K562 (cell line): Measurements from ENCODE around the gene KCND2.

Source experiments
- CBX5 ChIP-seq: IDR thresholded peaks from 2 replicates; pipeline ENCODE4 v1.6.1; 2014; ENCODE audit warnings: low read depth, borderline replicate concordance
- CHD2 ChIP-seq: IDR thresholded peaks from 2 replicates; pipeline ENCODE4 v1.6.1; 2011; ENCODE audit warnings: low read depth, low read length
- EZH2 ChIP-seq: IDR thresholded peaks from 2 replicates; pipeline ENCODE4 v1.6.1; 2012; ENCODE audit warnings: low read depth, mild to moderate bottlenecking, inconsistent platforms, low read length, borderline replicate concordance
- RFX5 ChIP-seq: IDR thresholded peaks from 2 replicates; pipeline ENCODE4 v1.6.1; 2011; ENCODE audit warnings: low read depth, mild to moderate bottlenecking, improper control_type of control experiment, low read length
- U2AF2 ChIP-seq: fragments of 200-400 bp; formaldehyde crosslinking; optimal IDR thresholded peaks from 2 replicates; pipeline ENCODE3; 2017; ENCODE audit warnings: low read depth, mild to moderate bottlenecking, low read length
- ZBTB8A ChIP-seq: fragments of 450-650 bp; IDR thresholded peaks from 2 replicates; pipeline ENCODE4 v1.6.1; 2018; ENCODE audit warnings: mild to moderate bottlenecking, moderate library complexity; ENCODE audit not compliant: partially characterized antibody
- TF ChIP-seq, protein P1 (sequence below): sonication (generic); formaldehyde crosslinking; IDR thresholded peaks from 2 replicates; pipeline ENCODE4 v1.8.0; 2022; ENCODE audit warnings: mild to moderate bottlenecking, missing genetic modification reagents

DNA sequence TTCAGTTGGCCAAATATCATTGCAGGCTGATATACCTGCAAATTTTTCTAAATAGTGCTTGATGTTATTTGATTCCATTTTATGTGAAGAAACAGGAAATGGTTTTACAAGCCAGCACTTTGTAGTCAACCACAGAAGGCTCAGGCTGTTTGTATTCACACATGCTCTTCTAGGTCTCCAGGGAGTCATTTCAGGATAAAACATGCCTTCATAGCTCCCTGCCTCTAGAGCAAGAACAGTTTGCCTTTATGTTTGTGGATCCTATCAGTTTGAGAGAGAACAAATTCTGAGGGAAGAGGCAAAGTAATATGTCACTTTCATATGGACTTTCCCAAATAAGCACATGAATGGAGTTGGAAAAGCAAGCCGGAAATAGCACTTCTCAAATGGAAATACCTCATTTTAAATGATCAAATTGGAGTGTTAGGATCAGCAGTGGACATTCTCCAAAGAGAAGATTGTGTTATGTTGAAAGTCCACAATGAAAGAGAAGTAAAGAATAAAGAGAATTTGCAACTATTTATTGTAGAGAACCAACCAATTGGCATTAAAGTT, 277.6 kb downstream of the KCND2 start:
- TF ChIP-seq ZBTB8A = no peak
- no peak for TF ChIP-seq CBX5
- no peak for TF ChIP-seq CHD2
- TF ChIP-seq U2AF2 = no peak
- TF ChIP-seq, protein P1, sequence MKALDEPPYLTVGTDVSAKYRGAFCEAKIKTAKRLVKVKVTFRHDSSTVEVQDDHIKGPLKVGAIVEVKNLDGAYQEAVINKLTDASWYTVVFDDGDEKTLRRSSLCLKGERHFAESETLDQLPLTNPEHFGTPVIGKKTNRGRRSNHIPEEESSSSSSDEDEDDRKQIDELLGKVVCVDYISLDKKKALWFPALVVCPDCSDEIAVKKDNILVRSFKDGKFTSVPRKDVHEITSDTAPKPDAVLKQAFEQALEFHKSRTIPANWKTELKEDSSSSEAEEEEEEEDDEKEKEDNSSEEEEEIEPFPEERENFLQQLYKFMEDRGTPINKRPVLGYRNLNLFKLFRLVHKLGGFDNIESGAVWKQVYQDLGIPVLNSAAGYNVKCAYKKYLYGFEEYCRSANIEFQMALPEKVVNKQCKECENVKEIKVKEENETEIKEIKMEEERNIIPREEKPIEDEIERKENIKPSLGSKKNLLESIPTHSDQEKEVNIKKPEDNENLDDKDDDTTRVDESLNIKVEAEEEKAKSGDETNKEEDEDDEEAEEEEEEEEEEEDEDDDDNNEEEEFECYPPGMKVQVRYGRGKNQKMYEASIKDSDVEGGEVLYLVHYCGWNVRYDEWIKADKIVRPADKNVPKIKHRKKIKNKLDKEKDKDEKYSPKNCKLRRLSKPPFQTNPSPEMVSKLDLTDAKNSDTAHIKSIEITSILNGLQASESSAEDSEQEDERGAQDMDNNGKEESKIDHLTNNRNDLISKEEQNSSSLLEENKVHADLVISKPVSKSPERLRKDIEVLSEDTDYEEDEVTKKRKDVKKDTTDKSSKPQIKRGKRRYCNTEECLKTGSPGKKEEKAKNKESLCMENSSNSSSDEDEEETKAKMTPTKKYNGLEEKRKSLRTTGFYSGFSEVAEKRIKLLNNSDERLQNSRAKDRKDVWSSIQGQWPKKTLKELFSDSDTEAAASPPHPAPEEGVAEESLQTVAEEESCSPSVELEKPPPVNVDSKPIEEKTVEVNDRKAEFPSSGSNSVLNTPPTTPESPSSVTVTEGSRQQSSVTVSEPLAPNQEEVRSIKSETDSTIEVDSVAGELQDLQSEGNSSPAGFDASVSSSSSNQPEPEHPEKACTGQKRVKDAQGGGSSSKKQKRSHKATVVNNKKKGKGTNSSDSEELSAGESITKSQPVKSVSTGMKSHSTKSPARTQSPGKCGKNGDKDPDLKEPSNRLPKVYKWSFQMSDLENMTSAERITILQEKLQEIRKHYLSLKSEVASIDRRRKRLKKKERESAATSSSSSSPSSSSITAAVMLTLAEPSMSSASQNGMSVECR (CRISPR knock-in tag) = no peak
- TF ChIP-seq RFX5 = no peak
- no peak for TF ChIP-seq EZH2
